GM12878 (cell line): ENCODE measurements around the gene TCL1B. TPM values are rescaled to one million over a fixed set of nuclear protein-coding genes. Genes with fewer than 3 reads are reported as not detected.

Source experiments
- ATAC-seq: fragments of 200-7000 bp; cut with Tn5 transposase; 3 replicates; pipeline ENCODE4 v1.9.1; 2020; ENCODE audit warnings: mild to moderate bottlenecking, moderate library complexity
- BruUV-seq: library from RNA; stranded (reverse); fragments of 400-500 nt; replicated peaks from 2 replicates; lab custom pipeline; 2021; lab: Mats Ljungman, UMichigan
- CTCF ChIA-PET: fragments of 300-600 bp; sonication (Branson Sonifier 250); formaldehyde crosslinking; extraction: SDS; loops from one replicate; lab custom pipeline; 2021; ENCODE audit warnings: inconsistent platforms; lab: Yijun Ruan, JAX
- POLR2A ChIA-PET: fragments of 350-600 bp; formaldehyde crosslinking; extraction: SDS; loops from one replicate; lab custom pipeline; 2021; ENCODE audit warnings: inconsistent platforms; lab: Charles Lee
- RAD21 ChIA-PET: fragments of 300-600 bp; sonication (Branson Sonifier 250); formaldehyde crosslinking; loops from one replicate; lab custom pipeline; 2023; ENCODE audit warnings: antibody characterized with exemption; ENCODE audit not compliant: unreplicated experiment; lab: Charles Lee
- SMC1A ChIA-PET: fragments of 300-600 bp; sonication (Branson Sonifier 250); formaldehyde crosslinking; loops from one replicate; lab custom pipeline; 2023; ENCODE audit not compliant: unreplicated experiment, uncharacterized antibody; lab: Charles Lee
- DNase-seq: peaks from one replicate; pipeline ENCODE4 v3.0.0-alpha.2; 2011; ENCODE audit warnings: low read depth, low spot score
- FAIRE-seq: peaks from 3 replicates; lab custom pipeline; 2011; peaks lifted over from hg19 to GRCh38; lab: Jason Lieb, UNC
- H2AFZ ChIP-seq: 2 replicates; pipeline ENCODE4 v1.6.0; 2011; ENCODE audit warnings: low read depth, low read length, control low read depth; ENCODE audit not compliant: control insufficient read depth
- H3K27ac ChIP-seq: 2 replicates; pipeline ENCODE4 v1.5.1; 2011; ENCODE audit warnings: control low read depth; ENCODE audit not compliant: control insufficient read depth, insufficient read depth
- H3K27me3 ChIP-seq, 2 experiments: replicated peaks in 1 of 2; 2 replicates each; pipeline versions ENCODE4 v1.6.0 to v1.6.1; 2011; ENCODE audit warnings: low read length in 1 of 2; ENCODE audit not compliant: control insufficient read depth in 2 of 2, insufficient read depth in 2 of 2
- H3K36me3 ChIP-seq, 2 experiments: 2 replicates each; pipeline ENCODE4 v1.5.1; 2011; ENCODE audit warnings: low read length in 1 of 2; ENCODE audit not compliant: control insufficient read depth in 2 of 2, insufficient read depth in 2 of 2
- H3K4me1 ChIP-seq: 2 replicates; pipeline ENCODE4 v1.6.1; 2011; ENCODE audit warnings: mild to moderate bottlenecking, low read length, moderate library complexity, mixed read lengths; ENCODE audit not compliant: control insufficient read depth, insufficient read depth
- H3K4me2 ChIP-seq: 2 replicates; pipeline ENCODE4 v1.6.0; 2011; ENCODE audit warnings: control low read depth; ENCODE audit not compliant: control insufficient read depth, insufficient read depth
- H3K4me3 ChIP-seq: fragments of 200-600 bp; sonication (generic); 2 replicates; pipeline ENCODE4 v1.5.1; 2016
- H3K79me2 ChIP-seq: 2 replicates; pipeline ENCODE4 v1.6.0; 2011; ENCODE audit warnings: low read length; ENCODE audit not compliant: control insufficient read depth, insufficient read depth
- H3K9ac ChIP-seq: 2 replicates; pipeline ENCODE4 v1.8.0; 2011; ENCODE audit warnings: low read length, control low read depth, mixed read lengths; ENCODE audit not compliant: control insufficient read depth, insufficient read depth
- H3K9me3 ChIP-seq: replicated peaks from 3 replicates; pipeline ENCODE4 v1.5.1; 2011; ENCODE audit warnings: mild to moderate bottlenecking, low read length; ENCODE audit not compliant: control insufficient read depth, insufficient read depth
- H4K20me1 ChIP-seq: 2 replicates; pipeline ENCODE4 v1.6.0; 2011; ENCODE audit not compliant: control insufficient read depth, insufficient read depth
- CBX5 ChIP-seq: sonication (generic); IDR thresholded peaks from 2 replicates; pipeline ENCODE4 v1.6.1; 2016; ENCODE audit warnings: low read depth, moderate library complexity, mild to moderate bottlenecking, inconsistent platforms
- CHD1 ChIP-seq: IDR thresholded peaks from 2 replicates; pipeline ENCODE4 v1.6.1; 2012; ENCODE audit warnings: low read depth, low read length, improper control_type of control experiment
- EGR1 ChIP-seq, 2 experiments: IDR thresholded peaks; 1 replicate in 1 of 2; 2 replicates in 1 of 2; pipeline ENCODE4 v1.6.1; 2011 to 2012; ENCODE audit warnings: low read depth in 2 of 2, low read length in 2 of 2, borderline replicate concordance in 1 of 2, mild to moderate bottlenecking in 1 of 2, moderate library complexity in 1 of 2
- ETV6 ChIP-seq, 2 experiments: fragments of 450-650 bp in 1 of 2; IDR thresholded peaks in 1 of 2; conservative IDR thresholded peaks in 1 of 2; 2 replicates each; pipeline ENCODE4 v1.6.1; 2014; ENCODE audit warnings: antibody characterized with exemption in 1 of 2, borderline replicate concordance in 1 of 2, low read depth in 1 of 2, mild to moderate bottlenecking in 1 of 2, moderate library complexity in 1 of 2
- EZH2 ChIP-seq: IDR thresholded peaks from 2 replicates; pipeline ENCODE4 v1.6.1; 2012; ENCODE audit warnings: low read depth, mild to moderate bottlenecking, control low read depth, inconsistent platforms, low read length, borderline replicate concordance; ENCODE audit not compliant: control insufficient read depth
- HSF1 ChIP-seq: fragments of 150-350 bp; IDR thresholded peaks from 2 replicates; pipeline ENCODE4 v1.6.1; 2014; ENCODE audit warnings: mild to moderate bottlenecking, low read depth, low read length
- IRF3 ChIP-seq: fragments of 450-650 bp; IDR thresholded peaks from 2 replicates; pipeline ENCODE4 v1.6.1; 2014; ENCODE audit warnings: mild to moderate bottlenecking
- MLLT1 ChIP-seq: fragments of 450-650 bp; IDR thresholded peaks from 2 replicates; pipeline ENCODE4 v1.6.1; 2016; ENCODE audit warnings: mild to moderate bottlenecking
- NR2C1 ChIP-seq: fragments of 450-650 bp; IDR thresholded peaks from 2 replicates; pipeline ENCODE4 v1.6.1; 2017; ENCODE audit warnings: antibody characterized with exemption, mild to moderate bottlenecking, moderate library complexity
- PML ChIP-seq: IDR thresholded peaks from 2 replicates; pipeline ENCODE4 v1.6.1; 2012; ENCODE audit warnings: low read length, inconsistent platforms
- POLR2AphosphoS2 ChIP-seq: IDR thresholded peaks from 2 replicates; pipeline ENCODE4 v1.6.1; 2011; ENCODE audit warnings: low read depth, mild to moderate bottlenecking, low read length, improper control_type of control experiment, moderate library complexity
- POLR2AphosphoS5 ChIP-seq: IDR thresholded peaks from 2 replicates; pipeline ENCODE4 v1.6.1; 2011; ENCODE audit warnings: mild to moderate bottlenecking, low read length, inconsistent platforms
- PRDM15 ChIP-seq: fragments of 450-650 bp; formaldehyde crosslinking; IDR thresholded peaks from 2 replicates; pipeline ENCODE4 v1.4.0; 2020; ENCODE audit warnings: mild to moderate bottlenecking, moderate library complexity
- RELA ChIP-seq: fragments of 450-650 bp; IDR thresholded peaks from 2 replicates; pipeline ENCODE4 v1.8.0; 2014; ENCODE audit warnings: borderline replicate concordance; ENCODE audit not compliant: partially characterized antibody
- SREBF2 ChIP-seq: IDR thresholded peaks from 2 replicates; pipeline ENCODE4 v1.6.1; 2012; ENCODE audit warnings: mild to moderate bottlenecking, low read length
- WGBS: methylation state at CpG from one replicate; pipeline ENCODE4 v1.1.6; 2016; ENCODE audit warnings: low lambda C conversion rate; ENCODE audit not compliant: insufficient replicate concordance, insufficient coverage; ENCODE audit errors: missing lambda C conversion rate; 5-methylcytosine and 5-hydroxymethylcytosine counted together
- in situ Hi-C: fragments of 300-500 bp; cut with MboI; formaldehyde crosslinking; loops from 9 replicates; pipeline ENCODE4 v1.14.3; 2018; ENCODE audit warnings: mixed read lengths
- intact Hi-C: fragments of 100-400 bp; cut with micrococcal nuclease; formaldehyde crosslinking; loops from one replicate; pipeline ENCODE4 v1.14.2; 2022; ENCODE audit not compliant: unreplicated experiment
- polyA plus RNA-seq, 11 experiments: library from polyadenylated mRNA; depleted of rRNA in 4 of 11; unstranded in 6 of 11; stranded (reverse) in 5 of 11; fragments of >200 nt; fragmentation: Nextera tagmentation in 4 of 11; fragmentation: Illumina TruSeq in 1 of 11; extraction: Ambion mirVana in 4 of 11; extraction: Trizol in 1 of 11; gene quantifications; 1 replicate in 1 of 11; 2 replicates in 10 of 11; pipeline versions ENCODE4 v1.2.1 to v1.2.3, GENCODE V29; 2011 to 2016; ENCODE audit warnings: inconsistent platforms in 2 of 11, missing spikeins in 2 of 11, low read depth in 1 of 11
- total RNA-seq, 4 experiments: library from RNA; depleted of rRNA in 3 of 4; stranded (reverse); fragments of >200 nt in 3 of 4; fragmentation: Illumina TruSeq in 1 of 4; extraction: Trizol in 1 of 4; gene quantifications; 2 replicates each; pipeline versions ENCODE4 v1.2.1 to v1.2.3, GENCODE V29; 2013 to 2021

TCL1B gene
- total and polyA plus RNA-seq, 10 of the 15 experiments (the other 5 are each of a cell fraction or from before 2014, with no cell fraction given), result 0.10 to 0.18 (median 0.13) TPM; not detected in 6

- DNase-seq (no peak), ATAC-seq (no peak), FAIRE-seq (no peak)
- 10% methylated on average over 7 of the region's 7 CpGs for WGBS
- Histone ChIP-seq H3K4me2 (no peak overlapping the region), H2AFZ (no peak overlapping the region), H3K9me3 (no peaks in the 10 kb centered on the region), H3K9ac (no peak overlapping the region), H3K4me1 (peaks cover 27% of the 10 kb centered on the region), H3K27me3 (no peaks in the 10 kb centered on the region; a peak in 2 of 4 replicates), H4K20me1 (no peaks in the 10 kb centered on the region), H3K36me3 (no peaks in the 10 kb centered on the region), H3K27ac (no peak overlapping the region), H3K4me3 (no peak overlapping the region), H3K79me2 (no peaks in the 10 kb centered on the region)
- BruUV-seq, result no TSS peak
- ChIA-PET RAD21 (interaction anchor here (1.6 kb wide), 1 partner anchor 21 kb away, joined by 5 read pairs; no protein-coding TSS in a partner anchor), CTCF (interaction anchor here (1.1 to 4.5 kb wide), 2 partner anchors 11 to 21 kb away, joined by 4 to 16 read pairs; no protein-coding TSS in a partner anchor), POLR2A (no interaction called here), SMC1A (interaction anchor here (0.6 to 1.2 kb wide), 2 partner anchors 11 to 20 kb away, joined by 3 read pairs; no protein-coding TSS in a partner anchor)
- intact Hi-C loops (no loop called here), in situ Hi-C loops (loop anchor here (25.0 kb wide), 1 partner anchor 1697 kb away; no protein-coding TSS in a partner anchor)
- TF ChIP-seq CHD1 (no peak), POLR2AphosphoS2 (no peak), ETV6 (conservative IDR thresholded peaks at IDR 0.05 in 1 of 2, IDR thresholded peaks at IDR 0.05 in 1 of 2; ENCODE audit: borderline replicate concordance in 1 of 2, low read depth in 1 of 2) (no peak), MLLT1 (no peak), HSF1 (no peak), EGR1 (IDR thresholded peaks at IDR 0.05; ENCODE audit: borderline replicate concordance in 1 of 2, low read depth in 2 of 2, low read length in 2 of 2) (no peak), PML (no peak), PRDM15 (CRISPR knock-in tag) (no peak), IRF3 (no peak), NR2C1 (no peak), POLR2AphosphoS5 (no peak), EZH2 (no peak), RELA (no peak), CBX5 (no peak), SREBF2 (no peak)
Observed at GRCh38 chr14:95659293-95659989, 26.8 kb upstream of the TCL1B start.
